Breast epithelium (tissue), 4 donors: ENCODE measurements around the gene PCNX2. TPM values are rescaled to one million over a fixed set of nuclear protein-coding genes. Genes with fewer than 3 reads are reported as not detected.
"Not testable (repeated sequence)": the region's sequence is repeated elsewhere in the genome, so short reads cannot be mapped to it uniquely, and the experiment has no call there.

ENCODE experiments used
- DNase-seq, 2 donors: peaks; one replicate each; pipeline ENCODE4 v3.0.0-alpha.2; 2019; ENCODE audit warnings: low spot score in 2 of 2
- H3K27ac ChIP-seq, 2 donors: fragments of 200-600 bp; sonication (generic) in 1 of 2; one replicate each; pipeline ENCODE4 v1.5.1; 2016 to 2019; ENCODE audit warnings: mild to moderate bottlenecking in 1 of 2
- H3K27me3 ChIP-seq, 2 donors: fragments of 200-600 bp; sonication (generic) in 1 of 2; one replicate each; pipeline versions ENCODE4 v1.5.1 to v1.6.0; 2017 to 2019; ENCODE audit warnings: control low read depth in 1 of 2, mild to moderate bottlenecking in 1 of 2
- H3K36me3 ChIP-seq: fragments of 200-600 bp; one replicate; pipeline ENCODE4 v1.5.1; 2019
- H3K4me1 ChIP-seq, 2 donors: fragments of 200-600 bp; sonication (generic); one replicate each; pipeline ENCODE4 v1.5.1; 2016 to 2019; ENCODE audit warnings: control low read depth in 1 of 2
- H3K4me3 ChIP-seq, 3 donors: fragments of 200-600 bp; sonication (generic); 1 replicate in 2 of 3; 2 replicates in 1 of 3; pipeline ENCODE4 v1.5.1; 2016 to 2019; ENCODE audit warnings: mild to moderate bottlenecking in 3 of 3, moderate library complexity in 2 of 3
- H3K9me3 ChIP-seq, 2 donors: fragments of 200-600 bp; sonication (generic) in 1 of 2; one replicate each; pipeline ENCODE4 v1.5.1; 2016 to 2019; ENCODE audit warnings: control low read depth in 1 of 2
- CTCF ChIP-seq, 3 donors: fragments of 450-650 bp; IDR thresholded peaks; one replicate each; pipeline ENCODE4 v1.5.1; 2016 to 2017; ENCODE audit warnings: antibody characterized with exemption in 3 of 3, mild to moderate bottlenecking in 3 of 3, moderate library complexity in 3 of 3
- POLR2A ChIP-seq: fragments of 450-650 bp; IDR thresholded peaks from one replicate; pipeline ENCODE4 v1.6.1; 2016; ENCODE audit warnings: antibody characterized with exemption, mild to moderate bottlenecking, moderate library complexity
- POLR2AphosphoS5 ChIP-seq, 3 donors: sonication (generic); formaldehyde crosslinking; IDR thresholded peaks; one replicate each; pipeline ENCODE4 v1.6.1; 2017; ENCODE audit warnings: antibody characterized with exemption in 3 of 3
- intact Hi-C: fragments of 100-400 bp; cut with DNase I; formaldehyde crosslinking; loops from one replicate; pipeline ENCODE4 v1.15.1; 2023; ENCODE audit warnings: low total_unique reads
- total RNA-seq, 3 donors: library from RNA; depleted of rRNA; stranded (reverse); fragments of >200 nt; gene quantifications; one replicate each; pipeline ENCODE4 v1.1.0, GENCODE V29; 2016

The PCNX2 gene
- total RNA-seq, 3 donors from 2014 or later = 18.7 to 32.6 (median 26.2) TPM

- Histone ChIP-seq H3K4me3 (no peak overlapping the region), H3K36me3 (no peaks in the 10 kb centered on the region), H3K9me3 (no peaks in the 10 kb centered on the region), H3K27me3 (no peaks in the 10 kb centered on the region), H3K27ac (no peak overlapping the region), H3K4me1 (no peaks in the 10 kb centered on the region)
- TF ChIP-seq CTCF (IDR thresholded peaks at IDR 0.05) = no peak
- intact Hi-C loops = no loop called here
- DNase-seq = no peak
Observed at GRCh38 chr1:233086961-233087881, 208.3 kb downstream of the PCNX2 start.

- Histone ChIP-seq H3K9me3 (no peaks in the 10 kb centered on the region), H3K4me3 (no peak overlapping the region), H3K4me1 (no peaks in the 10 kb centered on the region), H3K36me3 (no peaks in the 10 kb centered on the region), H3K27ac (no peak overlapping the region), H3K27me3 (no peaks in the 10 kb centered on the region)
- intact Hi-C loops = no loop called here
- DNase-seq = no peak
- TF ChIP-seq POLR2AphosphoS5 (IDR thresholded peaks at IDR 0.05) (no peak), POLR2A (no peak), CTCF (IDR thresholded peaks at IDR 0.05) (no peak)
Observed at GRCh38 chr1:233085566-233085965, 210.0 kb downstream of the PCNX2 start.

GRCh38 chr1:233082778-233083550 lies 212.6 kb downstream of the PCNX2 start:
- no peak for DNase-seq
- TF ChIP-seq CTCF (IDR thresholded peaks at IDR 0.05) (no peak), POLR2A (no peak), POLR2AphosphoS5 (IDR thresholded peaks at IDR 0.05) (no peak)
- intact Hi-C loops = no loop called here
- Histone ChIP-seq H3K4me1 (no peaks in the 10 kb centered on the region), H3K4me3 (no peak overlapping the region), H3K27ac (no peak overlapping the region), H3K27me3 (no peaks in the 10 kb centered on the region), H3K9me3 (no peaks in the 10 kb centered on the region), H3K36me3 (no peaks in the 10 kb centered on the region)

- Histone ChIP-seq H3K27me3 (no peaks in the 10 kb centered on the region), H3K9me3 (no peaks in the 10 kb centered on the region), H3K4me3 (no peak overlapping the region), H3K36me3 (no peaks in the 10 kb centered on the region), H3K4me1 (no peaks in the 10 kb centered on the region), H3K27ac (no peak overlapping the region)
- peak in 1 of 2 donors; percentile 20 for DNase-seq
- TF ChIP-seq POLR2AphosphoS5 (IDR thresholded peaks at IDR 0.05) (no peak), POLR2A (no peak), CTCF (IDR thresholded peaks at IDR 0.05) (no peak)
- intact Hi-C loops = no loop called here
Observed at GRCh38 chr1:233081735-233082134, 213.8 kb downstream of the PCNX2 start.

GRCh38 chr1:233080827-233081226 lies 214.7 kb downstream of the PCNX2 start:
- H3K4me1 ChIP-seq, H3K27ac ChIP-seq, H3K4me3 ChIP-seq, H3K9me3 ChIP-seq, intact Hi-C loops, H3K27me3 ChIP-seq, H3K36me3 ChIP-seq, DNase-seq: not testable (repeated sequence)
